GM08714 (cell line): ENCODE data around the gene FOXO6.

Source experiments
- H3K4me3 ChIP-seq: fragments of 200-500 bp; sonication (Bioruptor generic); 2 replicates; pipeline ENCODE4 v1.5.1; 2014; ENCODE audit warnings: mild to moderate bottlenecking, low read length, inconsistent platforms
- ZNF274 ChIP-seq: IDR thresholded peaks from 2 replicates; pipeline ENCODE4 v1.6.1; 2012; ENCODE audit warnings: mild to moderate bottlenecking, low read depth, low read length

The FOXO6 gene

DNA sequence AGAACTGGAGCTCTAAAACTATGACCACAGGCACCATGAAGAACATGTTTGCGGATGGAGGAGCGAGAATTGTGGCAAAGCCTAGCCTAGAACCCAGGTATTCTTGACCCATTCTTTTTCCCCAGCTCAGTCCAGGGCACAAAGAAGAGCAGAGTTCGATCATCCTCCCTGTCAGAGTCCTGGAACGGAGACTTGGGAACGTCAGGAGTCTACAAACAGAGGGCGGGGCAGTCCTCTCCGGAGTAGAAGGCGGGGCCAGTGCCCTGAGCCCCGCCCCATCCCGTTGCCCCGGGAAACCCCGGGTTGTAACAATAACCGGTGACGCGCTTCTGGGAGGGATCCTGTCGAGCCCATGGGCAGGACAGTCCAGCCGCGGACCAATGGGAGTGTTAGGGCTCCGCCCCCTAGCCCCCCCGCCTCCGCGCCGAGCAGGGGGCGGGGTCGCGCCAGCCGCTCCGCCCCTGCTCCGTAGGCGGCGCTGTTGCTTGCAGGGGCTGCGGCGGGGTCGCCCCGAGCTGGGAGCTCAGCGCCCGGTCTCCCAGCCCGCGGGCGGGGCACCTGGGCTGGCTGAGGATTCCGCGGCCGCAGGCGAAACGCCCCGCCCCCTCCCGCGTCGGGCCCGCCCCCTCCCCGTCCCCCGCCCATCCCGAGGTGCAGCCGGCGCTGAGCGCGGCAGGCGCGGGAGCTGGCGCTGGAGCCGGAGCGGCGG is at the start of gene FOXO6:
TSS of gene FOXO6 (plus strand) at position 649 of the 709 bp plus-strand sequence.
- no peak for TF ChIP-seq ZNF274
- H3K4me3 ChIP-seq, result peak within 1 kb of the TSS; percentile 58; the same call in 1 of the 2 replicates

DNA sequence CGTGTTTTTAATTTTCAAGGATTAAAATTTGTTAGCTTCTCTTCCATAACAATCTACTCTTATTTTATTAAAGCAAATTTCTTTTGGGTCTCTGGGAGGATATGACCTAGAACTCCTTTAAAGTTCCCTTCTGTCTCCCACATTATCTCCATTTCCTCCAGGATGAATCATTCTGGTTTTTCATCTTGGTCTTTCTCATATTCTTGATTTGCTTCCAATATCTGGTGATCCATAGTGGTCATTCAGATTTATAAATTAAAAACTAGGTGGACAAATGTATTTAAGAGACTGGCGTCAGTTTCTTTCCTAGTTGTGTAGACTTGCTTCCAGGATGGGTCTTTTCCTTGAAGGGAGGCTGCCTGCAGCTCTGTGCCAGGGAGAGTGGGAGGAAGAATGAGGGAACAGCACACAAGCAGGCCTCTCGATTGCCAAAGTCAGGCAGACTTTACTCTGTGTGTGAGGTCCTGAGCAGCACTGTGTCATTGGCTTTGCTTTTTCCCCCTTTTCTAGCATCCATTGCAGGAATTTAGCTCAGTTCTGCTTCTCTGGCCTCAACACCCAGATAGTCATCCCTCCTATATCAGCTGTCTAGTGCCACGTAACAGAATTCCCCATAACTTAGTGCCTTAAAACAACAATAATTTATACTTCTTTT is 48.1 kb upstream of the FOXO6 start:
- no peak overlapping the region for H3K4me3 ChIP-seq
- TF ChIP-seq ZNF274, result no peak

DNA sequence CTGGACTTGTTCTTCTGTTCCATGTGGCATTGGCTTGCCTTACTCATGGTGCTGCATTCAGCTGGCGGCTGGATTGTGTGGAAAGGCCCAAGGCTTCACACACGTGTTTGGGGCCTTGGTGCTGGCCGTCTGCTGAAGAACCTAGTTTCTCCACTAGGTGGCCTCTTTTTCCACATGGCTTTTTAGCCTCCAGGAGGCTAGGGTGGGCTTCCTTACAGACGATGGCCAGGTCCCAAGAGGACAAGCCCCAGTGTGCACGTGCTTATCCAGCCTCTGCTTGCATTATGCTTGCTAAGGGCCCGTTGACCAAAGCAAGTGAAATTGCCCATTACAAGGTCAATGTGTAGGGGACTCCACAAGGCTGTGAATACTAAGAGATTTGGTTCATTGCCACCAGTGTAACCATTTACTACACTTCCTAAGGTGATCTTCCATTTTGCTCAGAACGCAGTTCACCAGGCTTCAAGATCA is 47.5 kb upstream of the FOXO6 start:
- no peak overlapping the region for H3K4me3 ChIP-seq
- no peak for TF ChIP-seq ZNF274

DNA sequence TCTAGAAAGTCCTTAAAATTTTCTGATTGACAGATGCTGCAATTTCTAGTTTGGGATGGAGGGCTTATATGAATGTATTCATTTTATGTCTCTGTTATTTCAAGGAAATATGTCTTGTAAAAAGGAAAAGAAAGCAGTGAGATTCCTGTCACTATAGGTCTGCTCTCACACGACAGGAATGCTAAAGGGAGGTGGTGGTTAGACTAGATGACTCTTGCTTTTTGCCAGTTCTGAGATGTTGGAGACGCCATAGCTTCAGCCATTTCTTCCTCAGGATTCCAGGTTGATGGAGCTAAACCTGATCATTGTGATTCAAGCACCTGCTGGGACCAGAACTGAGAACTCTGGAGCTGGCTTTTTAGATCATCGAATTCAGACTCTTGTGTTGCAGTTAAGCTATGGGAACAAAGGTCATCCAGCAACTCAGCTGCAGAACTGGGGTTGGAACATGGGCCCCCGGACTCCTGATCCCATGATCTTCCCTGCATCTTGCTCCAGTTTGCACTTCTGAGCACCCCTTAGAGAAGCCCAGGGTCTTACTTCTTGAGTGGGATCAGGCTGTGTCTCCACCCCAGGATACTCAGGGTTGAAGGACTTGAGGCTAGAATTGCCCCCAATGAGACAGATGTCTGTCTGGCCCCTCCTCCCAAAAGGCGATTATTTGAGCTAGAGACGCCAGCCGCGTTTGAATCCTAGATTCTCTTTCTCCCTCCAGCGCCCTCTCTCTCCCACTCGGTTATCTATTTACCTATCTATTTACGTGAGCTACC is 46.7 kb upstream of the FOXO6 start:
- no peak for TF ChIP-seq ZNF274
- H3K4me3 ChIP-seq, result no peak overlapping the region

DNA sequence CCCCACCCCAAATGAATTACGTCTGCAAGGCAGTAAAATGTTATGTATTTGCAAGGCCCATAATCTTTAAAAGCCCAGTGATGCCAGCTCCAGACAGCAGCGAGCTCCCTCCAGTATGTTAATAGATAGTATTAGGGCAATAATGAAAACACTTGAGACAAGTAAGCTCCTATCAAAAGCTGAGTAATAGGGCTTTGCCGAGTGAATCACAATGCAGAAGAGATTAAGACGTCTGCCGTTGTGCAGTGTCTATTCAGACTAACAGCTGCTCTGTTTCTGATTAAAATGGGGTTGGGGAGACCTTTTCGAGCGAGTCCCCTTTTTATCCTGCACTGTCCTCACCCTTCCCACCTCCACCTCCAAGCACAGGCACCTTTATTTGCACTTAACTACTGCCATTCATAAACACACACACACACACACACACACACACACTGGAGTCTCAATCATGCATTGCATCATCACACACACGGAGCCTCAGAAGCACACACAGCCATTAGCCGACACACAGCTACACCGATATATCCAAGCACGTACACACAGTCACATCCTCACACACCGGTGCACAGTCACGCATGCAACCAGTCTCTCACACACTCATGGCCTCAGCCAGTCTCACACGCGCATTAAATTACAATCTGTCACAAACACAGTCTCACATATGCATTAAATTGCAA is 46.0 kb upstream of the FOXO6 start:
- H3K4me3 ChIP-seq, result no peak overlapping the region
- no peak for TF ChIP-seq ZNF274

DNA sequence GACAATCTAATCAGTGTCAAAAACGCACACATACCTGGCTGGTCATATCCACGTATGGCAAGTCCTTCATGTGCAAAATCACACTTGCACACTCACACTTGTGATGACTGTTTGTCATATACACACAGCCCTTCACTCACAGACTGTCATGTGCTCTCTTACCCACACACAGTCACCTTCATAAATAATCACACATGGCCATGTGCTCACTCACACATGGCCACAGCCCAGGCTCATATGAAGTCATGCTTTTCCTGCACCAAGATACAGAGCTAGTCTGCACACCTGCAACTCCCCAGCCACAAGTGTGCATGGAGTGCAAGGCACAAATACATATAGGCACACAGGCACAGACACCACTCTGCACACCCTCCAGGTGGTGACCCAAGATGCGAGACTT is 45.4 kb upstream of the FOXO6 start:
- no peak for TF ChIP-seq ZNF274
- no peak overlapping the region for H3K4me3 ChIP-seq

DNA sequence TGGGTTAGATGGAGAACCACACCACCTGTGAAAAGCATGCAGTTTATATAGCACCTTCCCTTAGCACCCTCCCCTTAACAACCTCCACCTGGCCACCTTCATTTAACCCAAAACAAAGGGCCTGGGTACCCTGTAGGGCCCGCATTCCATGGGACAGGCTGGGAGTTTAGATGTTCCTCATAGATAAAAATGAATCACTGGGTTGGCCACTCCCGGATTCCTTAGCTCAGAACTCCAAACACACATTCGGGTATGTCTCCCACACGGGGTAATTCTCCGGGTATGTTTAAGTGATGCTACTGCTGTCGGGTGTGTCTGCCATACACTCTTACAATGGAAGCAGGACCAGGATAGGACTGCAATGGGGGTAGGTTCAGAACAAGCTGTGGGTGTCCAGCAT is 43.9 kb upstream of the FOXO6 start:
- H3K4me3 ChIP-seq, result no peak overlapping the region
- TF ChIP-seq ZNF274, result no peak

DNA sequence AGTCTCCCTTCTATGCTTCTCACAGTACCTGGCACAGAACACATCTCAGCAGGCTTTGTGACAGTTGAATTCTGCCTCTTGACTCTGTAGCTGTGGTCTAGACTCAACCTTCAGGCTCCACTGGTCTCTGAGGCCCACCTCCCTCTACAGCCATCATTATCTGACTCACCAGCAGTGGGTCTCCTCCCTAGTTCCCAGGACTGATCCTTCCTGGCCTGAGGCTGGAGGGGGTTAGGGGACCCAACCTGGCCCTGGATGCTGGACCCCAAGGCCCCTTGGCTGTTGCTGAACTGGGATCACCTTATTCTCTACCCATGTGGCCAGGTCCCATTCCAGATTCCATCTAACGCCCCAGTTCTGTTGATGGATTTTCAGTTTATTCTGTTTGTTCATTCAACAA is 43.1 kb upstream of the FOXO6 start:
- no peak overlapping the region for H3K4me3 ChIP-seq
- no peak for TF ChIP-seq ZNF274

DNA sequence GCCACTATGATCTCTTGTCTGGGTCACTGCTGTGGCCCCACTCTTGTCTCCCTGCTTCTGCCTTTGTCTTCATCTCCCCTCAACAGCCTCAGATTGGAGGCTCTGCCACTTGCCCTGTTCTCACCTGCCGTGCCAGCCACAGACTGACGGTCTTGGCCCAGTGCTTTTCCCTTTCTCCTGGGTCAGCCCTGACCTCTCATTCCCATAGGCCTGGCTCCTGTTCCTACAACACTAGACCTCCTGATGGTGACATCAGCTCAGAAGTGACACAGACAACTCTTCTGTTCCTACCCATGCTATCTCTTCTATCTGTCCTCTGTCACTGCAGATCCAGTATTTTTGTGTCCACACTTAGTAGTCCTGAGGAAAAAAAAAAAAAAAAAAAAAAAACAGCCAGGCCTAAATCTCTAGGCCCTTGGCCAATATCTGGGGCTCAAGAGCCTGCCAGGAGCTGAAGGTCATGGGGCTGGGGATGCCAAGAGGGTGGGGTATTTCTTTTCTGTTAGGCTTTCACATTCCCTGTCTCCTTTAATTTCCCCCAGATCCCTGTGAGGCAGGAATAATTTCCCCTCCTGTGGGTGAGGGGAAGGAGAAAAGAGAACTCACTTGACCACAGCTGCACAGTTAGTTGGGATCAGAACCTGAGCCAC is 42.0 kb upstream of the FOXO6 start:
- no peak for TF ChIP-seq ZNF274

DNA sequence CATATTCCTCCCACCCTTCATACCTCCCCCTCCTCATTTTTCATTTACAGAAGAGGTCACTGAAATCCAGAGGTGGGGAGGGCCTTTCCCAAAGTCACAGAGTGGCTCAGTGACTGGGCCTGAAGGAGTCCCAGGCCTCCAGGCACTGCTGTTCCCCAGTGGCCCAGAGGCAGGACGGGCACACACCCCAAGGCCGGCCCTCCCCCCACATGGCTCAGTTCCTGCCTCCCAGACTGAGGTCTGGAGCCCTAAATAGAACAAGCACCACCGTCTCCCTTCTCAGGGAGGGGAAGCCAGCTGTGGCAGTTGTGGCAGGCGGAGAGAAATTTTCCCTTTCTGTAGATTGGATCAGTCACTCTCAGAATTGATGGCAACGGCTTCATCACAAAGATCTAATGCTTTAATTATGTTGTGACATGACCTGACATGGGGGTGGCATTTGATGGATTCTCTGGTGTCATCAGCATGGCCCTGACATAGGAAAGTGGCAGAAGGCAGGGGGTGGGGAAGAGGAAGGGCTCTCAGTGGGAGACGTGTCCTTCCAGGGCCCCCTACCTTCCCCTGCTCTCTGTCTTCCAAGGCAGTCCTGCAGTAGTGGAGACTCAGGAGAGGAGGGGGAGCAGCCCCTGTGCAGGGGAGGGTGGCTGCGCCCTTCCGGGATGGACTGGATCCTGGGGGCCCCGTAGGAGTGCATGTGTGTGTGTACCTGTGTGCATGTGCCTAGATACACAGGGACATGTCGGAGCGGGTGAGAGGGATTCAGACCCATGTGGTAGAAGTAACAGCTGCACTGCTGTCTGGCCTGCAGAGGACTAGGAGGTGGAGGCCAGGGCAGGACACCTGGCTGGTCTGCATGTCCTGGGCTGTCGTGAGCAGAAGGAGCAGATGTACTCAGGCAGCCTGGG is 41.2 kb upstream of the FOXO6 start:
- TF ChIP-seq ZNF274, result no peak
- no peak overlapping the region for H3K4me3 ChIP-seq

More for the DNA sequence above, 42.0 kb upstream of the FOXO6 start:
- no peak overlapping the region for H3K4me3 ChIP-seq

DNA sequence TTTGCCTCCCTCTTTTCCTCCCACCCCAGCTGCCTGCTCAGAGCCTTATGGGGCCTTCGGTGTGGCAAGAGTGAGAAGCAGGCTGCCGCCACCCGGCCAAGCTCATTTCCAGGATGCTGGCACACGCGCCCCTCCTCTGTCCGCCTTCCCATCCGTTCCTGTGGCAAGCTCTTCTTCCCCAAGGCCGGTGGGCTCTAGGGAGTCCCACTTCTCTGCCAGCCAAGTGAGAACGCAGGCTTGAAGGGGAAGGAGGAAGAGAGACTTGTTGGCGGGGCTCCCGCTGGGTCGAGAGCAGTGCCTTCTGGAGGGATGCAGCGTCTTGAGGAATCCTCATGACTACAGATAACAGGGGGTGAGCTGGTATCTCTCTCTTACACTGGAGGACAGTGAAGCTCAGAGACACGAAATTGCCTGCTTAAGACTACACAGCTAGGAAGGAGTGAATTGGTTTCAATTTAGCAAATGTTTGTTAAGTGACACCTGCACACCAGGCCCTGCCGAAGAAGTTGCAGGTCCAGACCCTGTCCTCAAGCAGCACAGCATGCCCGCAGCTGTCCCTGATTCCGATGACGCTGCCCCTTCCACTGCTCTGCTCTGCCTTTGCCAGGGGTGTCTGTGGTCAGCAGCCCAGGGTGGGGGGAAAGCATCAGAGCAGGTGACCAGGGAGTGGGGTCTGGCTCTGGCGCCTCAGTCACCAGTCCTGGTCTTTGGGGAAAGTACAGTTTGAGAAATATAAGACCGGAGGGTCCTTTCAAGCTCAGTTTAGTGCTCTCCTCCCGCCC is 40.1 kb upstream of the FOXO6 start:
- no peak overlapping the region for H3K4me3 ChIP-seq
- TF ChIP-seq ZNF274, result no peak

DNA sequence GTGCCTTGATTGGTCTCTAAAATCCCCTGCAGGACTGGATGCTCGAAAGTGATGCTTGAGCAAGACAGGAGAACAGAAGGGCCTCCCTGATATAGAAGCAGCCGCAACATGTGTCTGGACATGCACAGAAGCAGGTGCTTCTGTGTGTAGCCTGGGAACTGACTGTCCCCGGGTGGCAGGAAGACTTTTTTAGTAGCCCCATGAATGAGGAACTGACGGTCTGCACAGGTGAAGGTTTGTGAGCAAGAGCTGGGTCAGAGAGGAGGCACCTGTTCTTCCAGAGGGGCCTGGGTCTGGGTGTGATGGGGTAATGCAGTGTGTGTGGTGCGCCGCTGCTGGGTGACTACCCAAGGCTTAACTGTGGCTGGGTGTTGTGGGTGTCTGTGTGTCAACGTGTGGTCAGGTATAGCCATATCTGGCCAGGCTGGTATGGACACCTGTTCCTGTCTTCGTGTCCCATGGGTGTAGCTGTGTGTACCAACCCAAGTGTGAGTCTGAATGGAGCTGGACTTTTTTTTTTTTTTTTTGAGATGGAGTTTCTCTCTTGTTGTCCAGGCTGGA is 39.1 kb upstream of the FOXO6 start:
- no peak overlapping the region for H3K4me3 ChIP-seq
- TF ChIP-seq ZNF274, result no peak

DNA sequence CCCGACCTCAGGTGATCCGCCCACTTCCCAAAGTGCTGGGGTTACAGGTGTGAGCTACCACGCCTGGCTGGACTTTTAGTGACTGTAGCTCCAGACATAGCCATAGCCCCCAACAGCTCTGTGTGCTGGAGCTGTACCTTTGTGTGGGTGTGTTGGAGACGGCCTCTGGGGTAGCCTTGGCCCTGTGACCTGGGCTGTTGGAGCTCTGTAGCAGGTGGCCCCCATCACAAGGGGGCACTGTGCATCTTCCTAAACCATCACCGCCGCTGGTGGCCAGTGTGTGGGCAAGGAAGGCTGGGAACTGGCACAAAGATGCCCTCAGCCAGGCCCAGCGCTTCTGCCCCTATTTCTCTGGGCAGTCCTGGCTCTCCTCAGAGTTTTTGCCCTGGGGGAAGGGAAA is 38.4 kb upstream of the FOXO6 start:
- TF ChIP-seq ZNF274, result no peak
- H3K4me3 ChIP-seq, result no peak overlapping the region
